Stimulated activated naive CD4-positive, alpha-beta T cell treated with Interleukin-2 at 50 U/mL for 16 hours (primary cell): ENCODE results near the gene SLC8A1.

Experiments
- DNase-seq: peaks from one replicate; lab custom pipeline; 2025; lab: John Stamatoyannopoulos, UW

The SLC8A1 gene

GRCh38 chr2:40451918-40452605 lies at the start of gene SLC8A1:
Gene SLC8A1 (minus strand): TSS chr2:40452090.
- DNase-seq: no peak

- DNase-seq: no peak
Observed at GRCh38 chr2:40499437-40499836, 47.5 kb upstream of the SLC8A1 start.

GRCh38 chr2:40497251-40497859 lies 45.5 kb upstream of the SLC8A1 start:
- no peak for DNase-seq

GRCh38 chr2:40489678-40489960 lies 37.7 kb upstream of the SLC8A1 start:
- no peak for DNase-seq

- DNase-seq: no peak
Observed at GRCh38 chr2:40488927-40489677, 37.2 kb upstream of the SLC8A1 start.

- DNase-seq: no peak
Observed at GRCh38 chr2:40488101-40488601, 36.3 kb upstream of the SLC8A1 start.

GRCh38 chr2:40487602-40488001 lies 35.7 kb upstream of the SLC8A1 start:
- no peak for DNase-seq

- no peak for DNase-seq
Observed at GRCh38 chr2:40485854-40486253, 34.0 kb upstream of the SLC8A1 start.

- no peak for DNase-seq
Observed at GRCh38 chr2:40485318-40485717, 33.4 kb upstream of the SLC8A1 start.

GRCh38 chr2:40483549-40484243 lies 31.8 kb upstream of the SLC8A1 start:
- DNase-seq: no peak

GRCh38 chr2:40480596-40480995 lies 28.7 kb upstream of the SLC8A1 start:
- DNase-seq: no peak

GRCh38 chr2:40480073-40480472 lies 28.2 kb upstream of the SLC8A1 start:
- no peak for DNase-seq

GRCh38 chr2:40477361-40477760 lies 25.5 kb upstream of the SLC8A1 start:
- DNase-seq: no peak

GRCh38 chr2:40476436-40476835 lies 24.5 kb upstream of the SLC8A1 start:
- DNase-seq: no peak

- no peak for DNase-seq
Observed at GRCh38 chr2:40474306-40474705, 22.4 kb upstream of the SLC8A1 start.

GRCh38 chr2:40471866-40472265 lies 20.0 kb upstream of the SLC8A1 start:
- no peak for DNase-seq

- DNase-seq: no peak
Observed at GRCh38 chr2:40470822-40471813, 19.2 kb upstream of the SLC8A1 start.

- no peak for DNase-seq
Observed at GRCh38 chr2:40466935-40467572, 15.2 kb upstream of the SLC8A1 start.

- DNase-seq: no peak
Observed at GRCh38 chr2:40466332-40466906, 14.5 kb upstream of the SLC8A1 start.

- DNase-seq: no peak
Observed at GRCh38 chr2:40463112-40463511, 11.2 kb upstream of the SLC8A1 start.
